ENCODE measurements around the gene RTF2. TPM values are rescaled to one million over a fixed set of nuclear protein-coding genes. Genes with fewer than 3 reads are reported as not detected.

The RTF2 gene
- total RNA-seq, 1 experiment from 2014 or later: 99.1 TPM

- CTCF ChIA-PET: no interaction called here
- TF ChIP-seq EZH2 (IDR thresholded peaks at IDR 0.05; ENCODE audit: borderline replicate concordance, low read depth, low read length, poor library complexity, severe bottlenecking) (no peak), CTCF (conservative IDR thresholded peaks at IDR 0.05; ENCODE audit: low read depth, low read length) (no peak)
- H3K27me3 ChIP-seq (replicated peaks; ENCODE audit: insufficient read depth, low read depth, low read length, poor library complexity): no peaks in the 10 kb centered on the region
- DNase-seq (ENCODE audit: low spot score): peak; percentile 28
- BruUV-seq (replicated peaks): no TSS peak
- H3K4me1 ChIP-seq (ENCODE audit: insufficient read depth, low read length, poor library complexity, severe bottlenecking): no peaks in the 10 kb centered on the region
- no peak overlapping the region for H3K27ac ChIP-seq (ENCODE audit: low read depth, low read length, poor library complexity, severe bottlenecking)
- intact Hi-C loops (cut with micrococcal nuclease; ENCODE audit: unreplicated experiment): no loop called here
- no peaks in the 10 kb centered on the region for H3K36me3 ChIP-seq (ENCODE audit: insufficient read depth, low read length, poor library complexity, severe bottlenecking)
- H3K4me3 ChIP-seq (ENCODE audit: low read depth, low read length, poor library complexity, severe bottlenecking): no peak overlapping the region
- H3K9me3 ChIP-seq (ENCODE audit: low read depth, low read length, poor library complexity, severe bottlenecking): no peaks in the 10 kb centered on the region
- POLR2A ChIA-PET (ENCODE audit: low non-redundant PET): no interaction called here
Measured at GRCh38 chr20:56566621-56567020, 98.2 kb downstream of the RTF2 start.

Other genes starting within 250 kb of the RTF2 start
- not detected in 2 replicates for gene MC3R, start 219.9 kb upstream of the RTF2 start, total RNA-seq (2021)
- 5.5 and 8.1 TPM in 2 replicates for gene FAM210B, start 109.7 kb upstream of the RTF2 start, total RNA-seq (2021)
- gene AURKA, start 76.4 kb upstream of the RTF2 start, total RNA-seq (2021): 105 and 112 TPM in 2 replicates
- gene CSTF1, start 76.0 kb upstream of the RTF2 start, total RNA-seq (2021): 52.5 and 58.2 TPM in 2 replicates
- gene CASS4, start 56.4 kb upstream of the RTF2 start, total RNA-seq (2021): 0.11 and 0.28 TPM in 2 replicates
- 0.32 and 0.46 TPM in 2 replicates for gene FAM209A, start 56.1 kb downstream of the RTF2 start, total RNA-seq (2021)
- gene FAM209B, start 64.6 kb downstream of the RTF2 start, total RNA-seq (2021): 0.45 and 0.81 TPM in 2 replicates
- 0.11 TPM in 2 replicates for gene TFAP2C, start 160.7 kb downstream of the RTF2 start, total RNA-seq (2021)